GM19043 (cell line): ENCODE data around the gene TMCC1.
"Not testable (repeated sequence)": the region's sequence is repeated elsewhere in the genome, so short reads cannot be mapped to it uniquely, and the experiment has no call there.

Experiments used
- ATAC-seq: cut with Tn5 transposase; IDR thresholded peaks from one replicate; pipeline ENCODE4 v1.9.1; 2021; ENCODE audit warnings: low read depth; ENCODE audit not compliant: unreplicated experiment

Gene TMCC1

GRCh38 chr3:129777806-129778205 is 115.7 kb downstream of the TMCC1 start:
- ATAC-seq, result no peak

GRCh38 chr3:129775870-129776269 is 117.6 kb downstream of the TMCC1 start:
- no peak for ATAC-seq

- ATAC-seq, result no peak
These were observed 119.5 kb downstream of the TMCC1 start for GRCh38 chr3:129773691-129774663.

- no peak for ATAC-seq
These were observed 122.9 kb downstream of the TMCC1 start for GRCh38 chr3:129770604-129771003.

- ATAC-seq, result no peak
These were observed 123.9 kb downstream of the TMCC1 start for GRCh38 chr3:129769616-129770015.

GRCh38 chr3:129768728-129769127 is 124.8 kb downstream of the TMCC1 start:
- ATAC-seq, result no peak

GRCh38 chr3:129766135-129766534 is 127.4 kb downstream of the TMCC1 start:
- no peak for ATAC-seq

GRCh38 chr3:129764090-129764489 is 129.4 kb downstream of the TMCC1 start:
- ATAC-seq, result no peak

GRCh38 chr3:129758785-129759320 is 134.7 kb downstream of the TMCC1 start:
- ATAC-seq, result no peak

- ATAC-seq, result no peak
These were observed 135.2 kb downstream of the TMCC1 start for GRCh38 chr3:129758306-129758705.

- no peak for ATAC-seq
These were observed 136.6 kb downstream of the TMCC1 start for GRCh38 chr3:129756871-129757270.

GRCh38 chr3:129751105-129751504 is 142.4 kb downstream of the TMCC1 start:
- ATAC-seq, result not testable (repeated sequence)

- ATAC-seq, result no peak
These were observed 143.8 kb downstream of the TMCC1 start for GRCh38 chr3:129749692-129750091.

GRCh38 chr3:129747992-129748391 is 145.5 kb downstream of the TMCC1 start:
- no peak for ATAC-seq

GRCh38 chr3:129747136-129747535 is 146.4 kb downstream of the TMCC1 start:
- ATAC-seq, result no peak

- ATAC-seq, result no peak
These were observed 146.9 kb downstream of the TMCC1 start for GRCh38 chr3:129746629-129747028.

GRCh38 chr3:129745253-129745652 is 148.3 kb downstream of the TMCC1 start:
- no peak for ATAC-seq

- ATAC-seq, result no peak
These were observed 151.7 kb downstream of the TMCC1 start for GRCh38 chr3:129741794-129742193.

- no peak for ATAC-seq
These were observed 153.4 kb downstream of the TMCC1 start for GRCh38 chr3:129740090-129740489.

GRCh38 chr3:129739634-129740033 is 153.9 kb downstream of the TMCC1 start:
- no peak for ATAC-seq

GRCh38 chr3:129738172-129738571 is 155.3 kb downstream of the TMCC1 start:
- no peak for ATAC-seq

- no peak for ATAC-seq
These were observed 157.4 kb downstream of the TMCC1 start for GRCh38 chr3:129736070-129736469.
